H1 (cell line): ENCODE data around the gene BCAP31.

Experiments used
- CHD2 ChIP-seq: IDR thresholded peaks from 2 replicates; pipeline ENCODE4 v1.6.1; 2012; ENCODE audit warnings: low read length, improper control_type of control experiment
- CTCF ChIP-seq, 3 experiments: IDR thresholded peaks; 1 replicate in 2 of 3; 2 replicates in 1 of 3; pipeline versions ENCODE4 v1.5.1 to v1.6.1; 2011; ENCODE audit warnings: low read length in 3 of 3, mild to moderate bottlenecking in 3 of 3, inconsistent platforms in 2 of 3, low read depth in 1 of 3, moderate library complexity in 1 of 3; ENCODE audit not compliant: insufficient read depth in 1 of 3; ENCODE audit errors: control extremely low read depth in 1 of 3
- EP300 ChIP-seq, 2 experiments: IDR thresholded peaks; 1 replicate in 1 of 2; 2 replicates in 1 of 2; pipeline ENCODE4 v1.6.1; 2011 to 2012; ENCODE audit warnings: low read depth in 2 of 2, low read length in 2 of 2, mild to moderate bottlenecking in 2 of 2, borderline replicate concordance in 1 of 2, inconsistent platforms in 1 of 2, moderate library complexity in 1 of 2
- GABPA ChIP-seq: IDR thresholded peaks from 2 replicates; pipeline ENCODE4 v1.6.1; 2011; ENCODE audit warnings: mild to moderate bottlenecking, low read length, moderate library complexity, borderline replicate concordance; ENCODE audit not compliant: insufficient read depth
- POLR2A ChIP-seq, 2 experiments: IDR thresholded peaks; 1 replicate in 1 of 2; 2 replicates in 1 of 2; pipeline ENCODE4 v1.6.1; 2011; ENCODE audit warnings: low read depth in 2 of 2, low read length in 2 of 2, mild to moderate bottlenecking in 2 of 2; ENCODE audit errors: control extremely low read depth in 1 of 2
- POLR2AphosphoS5 ChIP-seq: IDR thresholded peaks from 2 replicates; pipeline ENCODE4 v1.6.1; 2011; ENCODE audit warnings: low read depth, low read length
- RAD21 ChIP-seq, 2 experiments: IDR thresholded peaks in 1 of 2; conservative IDR thresholded peaks in 1 of 2; 2 replicates each; pipeline ENCODE4 v1.6.1; 2011; ENCODE audit warnings: low read depth in 2 of 2, low read length in 2 of 2, improper control_type of control experiment in 1 of 2, inconsistent platforms in 1 of 2, mild to moderate bottlenecking in 1 of 2, moderate library complexity in 1 of 2
- SRF ChIP-seq: IDR thresholded peaks from 2 replicates; pipeline ENCODE4 v1.6.1; 2011; ENCODE audit warnings: mild to moderate bottlenecking, low read depth, low read length, moderate library complexity
- TAF1 ChIP-seq: IDR thresholded peaks from 2 replicates; pipeline ENCODE4 v1.6.1; 2011; ENCODE audit warnings: mild to moderate bottlenecking, low read depth, low read length
- TAF7 ChIP-seq: optimal IDR thresholded peaks from 2 replicates; pipeline ENCODE3; 2011; ENCODE audit warnings: low read depth, mild to moderate bottlenecking, inconsistent platforms, low read length, moderate library complexity, borderline replicate concordance
- TF ChIP-seq, protein P1 (sequence below): IDR thresholded peaks from 2 replicates; pipeline ENCODE4 v1.6.1; 2012; ENCODE audit warnings: inconsistent platforms
- TF ChIP-seq, protein P2 (sequence below): IDR thresholded peaks from 2 replicates; pipeline ENCODE4 v1.6.1; 2011; ENCODE audit warnings: low read length, improper control_type of control experiment

DNA sequence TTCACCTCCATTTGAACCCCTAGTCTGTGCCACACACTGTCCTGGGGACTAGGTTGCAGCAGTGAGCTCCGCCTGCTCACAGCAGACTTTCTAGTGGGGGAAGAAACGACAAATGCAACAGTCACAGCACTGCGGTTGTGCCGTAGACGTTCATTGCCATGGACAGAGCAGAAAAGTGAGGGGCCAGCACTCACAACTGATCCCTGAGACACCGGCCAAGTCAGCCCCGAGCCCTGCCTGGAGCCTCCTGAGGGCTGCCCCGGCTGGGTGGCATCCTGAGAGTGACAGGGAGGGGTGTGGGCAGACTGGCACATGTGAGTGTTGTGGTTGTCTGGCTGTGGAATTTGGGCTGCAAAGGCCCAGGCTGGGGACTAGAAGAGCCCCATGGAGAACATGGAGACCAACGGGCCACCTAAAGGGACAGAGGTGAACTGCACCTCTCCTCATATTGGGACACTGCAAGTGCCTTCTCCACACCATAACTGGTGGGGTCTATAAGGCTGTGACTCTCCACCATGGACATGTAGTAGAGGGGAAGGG is 72.6 kb downstream of the BCAP31 start:
- TF ChIP-seq EP300 (IDR thresholded peaks at IDR 0.05; ENCODE audit: borderline replicate concordance in 1 of 2, low read depth in 2 of 2, low read length in 2 of 2) (no peak), RAD21 (IDR thresholded peaks at IDR 0.05 in 1 of 2, conservative IDR thresholded peaks at IDR 0.05 in 1 of 2; ENCODE audit: low read depth in 2 of 2, low read length in 2 of 2) (peak in 1 of 2 experiments; percentile 4; a peak in 1 of 4 replicates), POLR2AphosphoS5 (no peak), CHD2 (no peak), CTCF (IDR thresholded peaks at IDR 0.05; ENCODE audit: control extremely low read depth in 1 of 3, insufficient read depth in 1 of 3, low read depth in 1 of 3, low read length in 3 of 3) (peak in 2 of 3 experiments; percentile 16 to 51; a peak in 2 of 4 replicates), POLR2A (IDR thresholded peaks at IDR 0.05; ENCODE audit: control extremely low read depth in 1 of 2, low read depth in 2 of 2, low read length in 2 of 2) (no peak), GABPA (no peak), TAF7 (no peak), SRF (no peak), TAF1 (no peak)
- TF ChIP-seq, protein P1, sequence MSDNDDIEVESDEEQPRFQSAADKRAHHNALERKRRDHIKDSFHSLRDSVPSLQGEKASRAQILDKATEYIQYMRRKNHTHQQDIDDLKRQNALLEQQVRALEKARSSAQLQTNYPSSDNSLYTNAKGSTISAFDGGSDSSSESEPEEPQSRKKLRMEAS, result no peak
- TF ChIP-seq, protein P2, sequence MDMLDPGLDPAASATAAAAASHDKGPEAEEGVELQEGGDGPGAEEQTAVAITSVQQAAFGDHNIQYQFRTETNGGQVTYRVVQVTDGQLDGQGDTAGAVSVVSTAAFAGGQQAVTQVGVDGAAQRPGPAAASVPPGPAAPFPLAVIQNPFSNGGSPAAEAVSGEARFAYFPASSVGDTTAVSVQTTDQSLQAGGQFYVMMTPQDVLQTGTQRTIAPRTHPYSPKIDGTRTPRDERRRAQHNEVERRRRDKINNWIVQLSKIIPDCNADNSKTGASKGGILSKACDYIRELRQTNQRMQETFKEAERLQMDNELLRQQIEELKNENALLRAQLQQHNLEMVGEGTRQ, result no peak
